Pons (tissue), 1 donor: Measurements from ENCODE around the gene CCS.
"Not testable (repeated sequence)": the region's sequence is repeated elsewhere in the genome, so short reads cannot be mapped to it uniquely, and the experiment has no call there.

Experiments used
- DNase-seq: peaks from one replicate; pipeline ENCODE4 v3.0.0-alpha.2; 2016; ENCODE audit warnings: low spot score

CCS gene

GRCh38 chr11:66561178-66561974, 31.6 kb upstream of the CCS start:
- DNase-seq: no peak

GRCh38 chr11:66561975-66562248, 31.1 kb upstream of the CCS start:
- DNase-seq: no peak

GRCh38 chr11:66562275-66562674, 30.7 kb upstream of the CCS start:
- DNase-seq: no peak

GRCh38 chr11:66562907-66563583, 29.9 kb upstream of the CCS start:
- DNase-seq: no peak

GRCh38 chr11:66563832-66564231, 29.2 kb upstream of the CCS start:
- no peak for DNase-seq

- no peak for DNase-seq
Measured at GRCh38 chr11:66564538-66564937, 28.4 kb upstream of the CCS start.

- no peak for DNase-seq
Measured at GRCh38 chr11:66564984-66565383, 28.0 kb upstream of the CCS start.

GRCh38 chr11:66566221-66566620, 26.8 kb upstream of the CCS start:
- no peak for DNase-seq

GRCh38 chr11:66567787-66568123, 25.2 kb upstream of the CCS start:
- DNase-seq: no peak

- peak; percentile 85 for DNase-seq
Measured at GRCh38 chr11:66568124-66568916, 24.7 kb upstream of the CCS start, which contains the start of gene CTSF. CTSF (minus strand) TSS chr11:66568606; CDS start chr11:66568486, 120 bp downstream.

- DNase-seq: no peak
Measured at GRCh38 chr11:66569076-66569475, 23.9 kb upstream of the CCS start.

GRCh38 chr11:66570079-66570849, 22.7 kb upstream of the CCS start:
- no peak for DNase-seq

- DNase-seq: no peak
Measured at GRCh38 chr11:66570850-66571180, 22.2 kb upstream of the CCS start.

GRCh38 chr11:66579017-66579606, 13.9 kb upstream of the CCS start:
- DNase-seq: peak; percentile 34

- no peak for DNase-seq
Measured at GRCh38 chr11:66580803-66581202, 12.2 kb upstream of the CCS start.

GRCh38 chr11:66581261-66581660, 11.7 kb upstream of the CCS start:
- no peak for DNase-seq

GRCh38 chr11:66582565-66583147, 10.3 kb upstream of the CCS start:
- DNase-seq: not testable (repeated sequence)

GRCh38 chr11:66585447-66585846, 7.5 kb upstream of the CCS start:
- not testable (repeated sequence) for DNase-seq

- DNase-seq: no peak
Measured at GRCh38 chr11:66586136-66586535, 6.8 kb upstream of the CCS start.

- not testable (repeated sequence) for DNase-seq
Measured at GRCh38 chr11:66589315-66589714, 3.7 kb upstream of the CCS start.

GRCh38 chr11:66589996-66590675, 2.8 kb upstream of the CCS start:
- no peak for DNase-seq
